Caco-2 (cell line): ENCODE results near the gene PLET1. TPM values are rescaled to one million over a fixed set of nuclear protein-coding genes. Genes with fewer than 3 reads are reported as not detected.

ENCODE experiments used
- BruUV-seq: library from RNA; stranded (reverse); fragments of 400-500 nt; replicated peaks from 2 replicates; lab custom pipeline; 2021; lab: Mats Ljungman, UMichigan
- CTCF ChIA-PET: fragments of 300-600 bp; sonication (Branson Sonifier 250); formaldehyde crosslinking; loops from one replicate; lab custom pipeline; 2022; ENCODE audit warnings: antibody characterized with exemption; lab: Charles Lee
- POLR2A ChIA-PET: fragments of 300-600 bp; sonication (Branson Sonifier 250); formaldehyde crosslinking; loops from one replicate; lab custom pipeline; 2022; ENCODE audit warnings: antibody characterized with exemption; lab: Charles Lee
- DNase-seq, 2 experiments: peaks; one replicate each; pipeline versions ENCODE4 v3.0.0 to v3.0.0-alpha.2; 2020 to 2022
- H3K27me3 ChIP-seq: replicated peaks from 2 replicates; pipeline ENCODE4 v1.6.0; 2011; ENCODE audit warnings: low read length; ENCODE audit not compliant: control insufficient read depth, insufficient read depth
- H3K36me3 ChIP-seq: 2 replicates; pipeline ENCODE4 v1.5.1; 2011; ENCODE audit warnings: low read length; ENCODE audit not compliant: control insufficient read depth, insufficient read depth
- H3K4me1 ChIP-seq: fragments of 250-450 bp; sonication (Bioruptor Pico); 2 replicates; pipeline ENCODE4 v1.5.1; 2020; ENCODE audit warnings: mild to moderate bottlenecking
- H3K4me3 ChIP-seq: 2 replicates; pipeline ENCODE4 v1.5.1; 2011; ENCODE audit warnings: low read depth, mild to moderate bottlenecking, control low read depth, low read length
- H3K9me3 ChIP-seq: fragments of 250-450 bp; sonication (Bioruptor Pico); 2 replicates; pipeline ENCODE4 v1.5.1; 2020; ENCODE audit warnings: mild to moderate bottlenecking, moderate library complexity
- H3K27ac Mint-ChIP-seq: one replicate; pipeline ENCODE4 v1.8.0; 2022; ENCODE audit warnings: mixed read lengths; ENCODE audit not compliant: unreplicated experiment
- H3K27me3 Mint-ChIP-seq: one replicate; pipeline ENCODE4 v1.8.0; 2022; ENCODE audit warnings: mixed read lengths; ENCODE audit not compliant: insufficient read depth, unreplicated experiment
- H3K36me3 Mint-ChIP-seq: one replicate; pipeline ENCODE4 v1.8.0; 2022; ENCODE audit warnings: mild to moderate bottlenecking, mixed read lengths; ENCODE audit not compliant: insufficient read depth, unreplicated experiment
- H3K4me1 Mint-ChIP-seq: one replicate; pipeline ENCODE4 v1.8.0; 2022; ENCODE audit warnings: low read depth, mixed read lengths; ENCODE audit not compliant: unreplicated experiment
- H3K4me3 Mint-ChIP-seq: one replicate; pipeline ENCODE4 v1.8.0; 2022; ENCODE audit warnings: mild to moderate bottlenecking, moderate library complexity, mixed read lengths; ENCODE audit not compliant: unreplicated experiment
- H3K9me3 Mint-ChIP-seq: one replicate; pipeline ENCODE4 v1.8.0; 2022; ENCODE audit warnings: mixed read lengths; ENCODE audit not compliant: unreplicated experiment
- intact Hi-C: fragments of 100-400 bp; cut with micrococcal nuclease; formaldehyde crosslinking; loops from one replicate; pipeline ENCODE4 v1.10.0; 2022; ENCODE audit not compliant: unreplicated experiment
- total RNA-seq: library from RNA; stranded (reverse); gene quantifications from 2 replicates; pipeline ENCODE4 v1.2.3, GENCODE V29; 2022
- TF ChIP-seq, protein P1 (sequence below), 2 experiments: fragments of 200-600 bp in 1 of 2; IDR thresholded peaks; 1 replicate in 1 of 2; 2 replicates in 1 of 2; pipeline versions ENCODE4 v1.5.1 to v1.8.0; 2011 to 2022; ENCODE audit warnings: antibody characterized with exemption in 1 of 2, control low read depth in 1 of 2, inconsistent platforms in 1 of 2, low read depth in 1 of 2, low read length in 1 of 2, mild to moderate bottlenecking in 1 of 2, moderate library complexity in 1 of 2; ENCODE audit not compliant: insufficient read depth in 1 of 2, severe bottlenecking in 1 of 2, unreplicated experiment in 1 of 2

PLET1 gene
- total RNA-seq, 1 experiment from 2014 or later, result not detected

DNA sequence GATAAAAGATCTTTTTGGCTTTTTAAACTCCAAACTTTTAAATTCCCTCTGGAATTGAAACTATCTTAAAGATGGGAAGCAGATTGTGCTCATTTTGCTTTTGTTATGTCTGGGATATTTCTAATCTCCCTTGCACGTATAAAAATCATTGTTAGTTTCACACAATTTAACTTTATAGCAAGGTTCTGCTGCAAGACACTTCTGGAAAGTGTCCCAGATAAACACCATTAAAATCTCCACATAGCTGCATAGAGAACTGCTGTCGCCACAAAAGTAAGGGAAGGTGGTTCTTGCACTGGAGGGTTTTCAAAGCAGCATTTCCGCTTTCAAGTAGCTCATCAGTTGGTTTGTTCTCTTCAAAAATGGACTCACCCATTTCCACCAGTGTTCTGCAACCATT lies 22.6 kb downstream of the PLET1 start:
- BruUV-seq, result no TSS peak
- ChIA-PET CTCF (no interaction called here), POLR2A (no interaction called here)
- peaks cover 12% of the 10 kb centered on the region for H3K4me1 ChIP-seq
- no peak overlapping the region for H3K4me3 ChIP-seq
- H3K27me3 Mint-ChIP-seq, result no peaks in the 10 kb centered on the region
- H3K36me3 ChIP-seq, result peaks cover 3% of the 10 kb centered on the region; the same call in 1 of the 2 replicates
- H3K9me3 ChIP-seq, result no peaks in the 10 kb centered on the region
- intact Hi-C loops, result no loop called here
- H3K27ac Mint-ChIP-seq, result no peak overlapping the region
- H3K36me3 Mint-ChIP-seq, result peaks cover 76% of the 10 kb centered on the region
- peaks cover 20% of the 10 kb centered on the region for H3K9me3 Mint-ChIP-seq
- no peaks in the 10 kb centered on the region for H3K27me3 ChIP-seq
- no peak for DNase-seq
- peaks cover 32% of the 10 kb centered on the region for H3K4me1 Mint-ChIP-seq
- H3K4me3 Mint-ChIP-seq, result no peak overlapping the region
- TF ChIP-seq, protein P1, sequence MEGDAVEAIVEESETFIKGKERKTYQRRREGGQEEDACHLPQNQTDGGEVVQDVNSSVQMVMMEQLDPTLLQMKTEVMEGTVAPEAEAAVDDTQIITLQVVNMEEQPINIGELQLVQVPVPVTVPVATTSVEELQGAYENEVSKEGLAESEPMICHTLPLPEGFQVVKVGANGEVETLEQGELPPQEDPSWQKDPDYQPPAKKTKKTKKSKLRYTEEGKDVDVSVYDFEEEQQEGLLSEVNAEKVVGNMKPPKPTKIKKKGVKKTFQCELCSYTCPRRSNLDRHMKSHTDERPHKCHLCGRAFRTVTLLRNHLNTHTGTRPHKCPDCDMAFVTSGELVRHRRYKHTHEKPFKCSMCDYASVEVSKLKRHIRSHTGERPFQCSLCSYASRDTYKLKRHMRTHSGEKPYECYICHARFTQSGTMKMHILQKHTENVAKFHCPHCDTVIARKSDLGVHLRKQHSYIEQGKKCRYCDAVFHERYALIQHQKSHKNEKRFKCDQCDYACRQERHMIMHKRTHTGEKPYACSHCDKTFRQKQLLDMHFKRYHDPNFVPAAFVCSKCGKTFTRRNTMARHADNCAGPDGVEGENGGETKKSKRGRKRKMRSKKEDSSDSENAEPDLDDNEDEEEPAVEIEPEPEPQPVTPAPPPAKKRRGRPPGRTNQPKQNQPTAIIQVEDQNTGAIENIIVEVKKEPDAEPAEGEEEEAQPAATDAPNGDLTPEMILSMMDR (IDR thresholded peaks at IDR 0.05; ENCODE audit: insufficient read depth in 1 of 2, low read depth in 1 of 2, low read length in 1 of 2, severe bottlenecking in 1 of 2, unreplicated experiment in 1 of 2), result no peak

DNA sequence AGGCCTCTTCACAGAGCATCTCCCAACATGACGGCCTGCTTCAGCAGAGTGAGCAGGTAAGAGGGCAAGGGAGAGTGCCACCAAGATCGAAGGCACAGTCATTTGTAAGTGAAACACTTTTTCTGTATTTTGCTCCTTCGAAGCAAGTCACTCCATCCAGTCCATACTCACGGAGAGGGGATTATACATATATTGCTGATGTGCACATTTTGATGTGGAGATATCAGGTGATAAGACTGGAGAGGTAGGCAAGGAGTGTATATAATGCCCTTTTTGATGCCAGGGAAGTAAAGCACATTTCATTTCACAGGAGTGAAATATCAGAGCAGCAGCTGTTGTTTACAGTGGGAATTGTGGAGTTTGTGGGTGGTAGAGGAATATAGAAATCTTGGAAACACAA lies 23.2 kb downstream of the PLET1 start:
- POLR2A ChIA-PET, result no interaction called here
- Mint-ChIP-seq H3K27me3 (no peaks in the 10 kb centered on the region), H3K9me3 (peaks cover 16% of the 10 kb centered on the region), H3K36me3 (peaks cover 76% of the 10 kb centered on the region), H3K4me1 (peaks cover 32% of the 10 kb centered on the region), H3K4me3 (no peak overlapping the region), H3K27ac (no peak overlapping the region)
- no TSS peak for BruUV-seq
- H3K27me3 ChIP-seq, result no peaks in the 10 kb centered on the region
- H3K36me3 ChIP-seq, result peaks cover 3% of the 10 kb centered on the region; the same call in 1 of the 2 replicates
- CTCF ChIA-PET, result no interaction called here
- no peaks in the 10 kb centered on the region for H3K9me3 ChIP-seq
- H3K4me1 ChIP-seq, result peaks cover 12% of the 10 kb centered on the region
- DNase-seq, result no peak
- intact Hi-C loops, result no loop called here
- TF ChIP-seq, protein P1 (IDR thresholded peaks at IDR 0.05; ENCODE audit: insufficient read depth in 1 of 2, low read depth in 1 of 2, low read length in 1 of 2, severe bottlenecking in 1 of 2, unreplicated experiment in 1 of 2), result no peak
- H3K4me3 ChIP-seq, result no peak overlapping the region

DNA sequence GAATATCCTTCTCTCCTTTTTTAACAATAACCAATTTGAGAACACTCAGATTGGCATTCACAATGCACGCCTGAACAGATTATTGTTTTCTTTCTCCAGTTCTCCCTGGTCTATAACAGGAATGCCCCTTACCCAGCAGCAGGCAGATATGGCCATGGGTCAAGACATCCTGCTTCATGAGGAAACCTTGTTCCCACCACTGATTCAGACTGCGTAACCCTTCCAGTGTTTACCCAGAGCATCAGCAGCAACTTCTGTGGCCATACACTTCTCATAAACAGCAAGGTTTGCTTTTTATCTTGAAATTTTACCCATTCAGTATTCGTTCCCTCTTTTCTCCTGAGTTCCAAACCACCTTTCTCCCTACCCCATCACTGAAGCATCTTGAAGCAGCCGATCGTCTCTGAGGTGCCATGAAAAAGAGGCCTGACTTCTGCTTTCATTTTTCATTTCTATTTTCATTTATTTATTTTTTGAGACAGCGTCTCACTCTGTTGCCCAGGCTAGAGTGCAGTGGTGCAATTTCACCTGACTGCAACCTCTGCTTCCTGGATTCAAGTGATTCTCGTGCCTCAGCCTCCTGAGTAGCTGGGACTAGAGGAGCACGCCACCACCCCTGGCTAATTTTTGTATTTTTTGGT lies 24.8 kb downstream of the PLET1 start:
- no peaks in the 10 kb centered on the region for H3K27me3 ChIP-seq
- no peak overlapping the region for H3K4me3 ChIP-seq
- ChIA-PET CTCF (no interaction called here), POLR2A (no interaction called here)
- intact Hi-C loops, result no loop called here
- peaks cover 3% of the 10 kb centered on the region; the same call in 1 of the 2 replicates for H3K36me3 ChIP-seq
- no peaks in the 10 kb centered on the region for H3K9me3 ChIP-seq
- BruUV-seq, result no TSS peak
- peaks cover 78% of the 10 kb centered on the region for H3K36me3 Mint-ChIP-seq
- no peaks in the 10 kb centered on the region for H3K27me3 Mint-ChIP-seq
- TF ChIP-seq, protein P1 (IDR thresholded peaks at IDR 0.05; ENCODE audit: insufficient read depth in 1 of 2, low read depth in 1 of 2, low read length in 1 of 2, severe bottlenecking in 1 of 2, unreplicated experiment in 1 of 2), result no peak
- H3K4me1 ChIP-seq, result peaks cover under 1% of the 10 kb centered on the region; the same call in 1 of the 2 replicates
- H3K27ac Mint-ChIP-seq, result no peak overlapping the region
- H3K9me3 Mint-ChIP-seq, result peaks cover 9% of the 10 kb centered on the region
- DNase-seq, result no peak
- peaks cover 16% of the 10 kb centered on the region for H3K4me1 Mint-ChIP-seq
- H3K4me3 Mint-ChIP-seq, result no peak overlapping the region
